ENCODE data around the gene DNAJC21. TPM values are rescaled to one million over a fixed set of nuclear protein-coding genes. Genes with fewer than 3 reads are reported as not detected.
A peak's percentile ranks its signal among the peaks of the same experiment; 100 is the strongest.

DNAJC21 gene
- total RNA-seq: 12.1 TPM

DNA sequence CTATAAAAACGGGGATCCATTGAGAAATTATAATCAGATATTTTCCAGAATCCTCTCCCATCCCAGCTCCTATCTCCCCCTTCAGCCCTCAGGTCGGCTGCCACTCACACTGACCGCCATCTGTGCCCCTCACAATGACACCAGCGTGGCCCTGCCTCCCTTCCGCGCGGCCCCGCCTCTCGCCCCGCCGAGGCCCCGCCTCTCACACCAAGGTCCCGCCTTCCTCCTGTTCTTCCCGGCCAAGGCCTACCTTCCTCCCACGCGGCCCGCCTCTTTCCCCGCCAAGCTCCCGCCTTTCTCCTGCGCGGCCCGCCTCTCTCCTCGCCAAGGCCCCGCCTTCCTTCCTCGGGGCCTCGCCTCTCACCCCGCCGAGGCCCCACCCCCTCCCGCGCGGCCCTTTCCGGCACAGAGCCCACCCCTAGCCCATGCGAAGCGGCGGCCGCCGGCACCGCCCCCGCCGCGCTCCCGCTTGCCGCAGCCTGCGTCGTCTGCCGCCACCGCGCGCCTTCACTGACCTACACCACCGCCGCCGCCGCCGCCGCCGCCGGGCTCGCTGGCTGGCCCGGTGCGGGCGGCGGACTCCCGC lies at the start of gene DNAJC21:
Gene DNAJC21 (plus strand): TSS at position 426 of the 586 bp plus-strand sequence. CDS start 261 bp downstream, outside the sequence.
- DNase-seq (ENCODE audit: low read depth in 2 of 3, low spot score in 2 of 3): peak; percentile 94 to 99 (median 98)

DNA sequence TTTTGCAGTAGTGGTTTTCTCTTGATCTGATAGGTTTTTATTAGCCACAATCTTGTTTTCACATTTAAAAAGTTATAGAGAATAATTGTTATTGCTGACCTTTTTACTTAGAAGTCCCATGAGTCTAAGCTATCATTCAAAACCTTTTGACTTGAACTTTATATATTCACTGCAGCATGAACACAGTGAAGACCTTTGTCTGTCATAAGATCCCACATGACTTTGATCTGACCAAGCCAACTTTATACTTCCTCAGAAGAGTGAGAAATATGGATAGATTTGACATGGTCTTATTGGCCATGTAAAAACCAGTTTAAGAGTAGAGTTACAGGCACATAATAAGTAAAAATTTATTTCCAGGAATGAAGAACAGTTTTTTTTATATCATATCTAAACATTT lies 48.1 kb upstream of the DNAJC21 start:
- DNase-seq (ENCODE audit: low read depth in 2 of 3, low spot score in 2 of 3): no peak

DNA sequence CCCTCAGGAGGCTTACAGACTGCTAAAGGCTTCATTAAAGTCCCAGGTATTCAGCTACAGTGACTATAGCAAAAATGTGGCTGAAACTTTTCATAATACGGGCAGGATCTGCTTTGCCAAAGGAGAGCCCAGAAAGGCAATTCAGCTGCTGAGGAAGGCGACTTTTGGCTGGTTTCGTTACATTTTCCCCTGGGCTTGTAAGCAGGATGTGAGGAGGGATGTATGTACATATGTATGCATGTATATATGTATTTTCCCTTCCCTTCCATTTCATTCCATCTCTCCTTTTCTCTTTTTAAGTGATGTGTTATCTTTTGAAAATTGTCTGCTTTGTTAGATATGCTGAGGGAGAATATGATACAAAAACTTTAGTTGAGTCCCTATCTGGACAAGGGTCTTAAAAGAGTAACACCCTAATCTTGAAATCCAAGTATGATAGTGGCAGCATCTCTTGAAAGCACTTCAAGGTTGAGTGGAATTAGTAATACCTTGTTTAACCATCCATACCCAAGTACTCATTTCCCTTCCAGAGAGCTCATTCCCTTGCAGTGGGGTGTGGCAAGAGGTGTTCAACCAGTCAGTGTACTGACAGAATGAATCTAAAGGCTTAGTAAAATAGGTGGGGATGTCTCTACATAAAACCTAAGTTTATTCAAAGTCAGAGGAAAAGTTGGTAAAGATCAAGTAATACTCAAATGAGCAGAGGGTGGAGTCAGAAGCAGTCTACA lies 42.8 kb upstream of the DNAJC21 start:
- no peak for DNase-seq (ENCODE audit: low read depth in 2 of 3, low spot score in 2 of 3)

DNA sequence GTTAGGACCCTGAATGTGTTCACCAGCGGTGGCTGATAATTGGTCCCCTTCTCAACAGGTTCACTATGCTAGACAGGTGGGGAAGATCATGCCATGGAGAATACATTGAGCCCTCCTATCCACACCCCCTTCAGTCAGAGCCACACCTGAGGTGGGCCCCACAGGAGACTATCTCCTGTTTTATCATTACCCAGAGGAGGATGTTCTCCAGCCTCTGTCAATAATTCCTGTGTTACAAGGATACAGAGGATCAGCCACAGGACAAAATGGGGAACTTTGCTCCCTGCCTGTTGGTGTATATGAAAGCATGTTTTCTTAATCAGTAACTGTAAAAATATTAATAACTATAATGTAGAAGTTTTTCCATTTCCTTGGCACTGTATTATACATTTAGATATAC lies 40.0 kb upstream of the DNAJC21 start:
- DNase-seq (ENCODE audit: low read depth in 2 of 3, low spot score in 2 of 3): no peak

DNA sequence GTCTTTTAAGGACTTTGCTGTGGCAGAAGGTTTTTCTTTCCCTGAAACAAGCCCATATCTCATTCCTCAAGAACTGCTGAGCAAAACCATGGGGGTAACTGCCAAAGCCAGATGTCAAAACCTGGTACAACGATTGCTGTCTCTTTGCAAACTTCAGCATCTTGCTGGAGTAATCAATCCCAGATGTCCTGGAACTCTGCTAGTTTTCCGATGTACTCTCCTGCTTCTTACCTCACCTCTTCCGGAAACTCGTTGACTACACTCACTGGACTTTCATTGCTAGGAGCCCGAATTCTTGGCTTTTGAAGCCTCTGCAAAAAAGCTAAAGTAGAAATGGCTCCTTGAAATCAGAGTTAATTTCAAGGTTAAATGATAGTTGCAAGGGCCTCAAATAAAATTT lies 37.4 kb upstream of the DNAJC21 start:
- DNase-seq (ENCODE audit: low read depth in 2 of 3, low spot score in 2 of 3): no peak

DNA sequence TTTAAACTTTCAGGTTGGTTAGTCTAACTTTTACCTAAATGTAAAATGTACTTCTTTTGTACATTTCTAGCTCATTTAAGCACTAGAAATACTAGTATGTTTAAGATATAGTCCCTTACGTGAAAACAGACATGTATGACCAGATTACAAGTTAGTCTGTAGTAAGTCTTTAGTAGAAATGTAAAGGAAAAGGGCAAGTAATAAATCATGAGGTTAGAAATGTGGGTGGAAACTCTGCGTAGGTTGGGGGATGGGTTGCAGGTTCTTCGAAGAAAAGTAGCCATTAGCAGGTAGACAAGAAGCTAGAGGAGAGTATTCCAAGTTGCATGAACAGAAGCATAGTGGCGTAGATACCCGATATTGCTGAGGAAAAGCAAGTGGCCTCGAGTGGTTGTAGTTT lies 36.9 kb upstream of the DNAJC21 start:
- DNase-seq (ENCODE audit: low read depth in 2 of 3, low spot score in 2 of 3): no peak

DNA sequence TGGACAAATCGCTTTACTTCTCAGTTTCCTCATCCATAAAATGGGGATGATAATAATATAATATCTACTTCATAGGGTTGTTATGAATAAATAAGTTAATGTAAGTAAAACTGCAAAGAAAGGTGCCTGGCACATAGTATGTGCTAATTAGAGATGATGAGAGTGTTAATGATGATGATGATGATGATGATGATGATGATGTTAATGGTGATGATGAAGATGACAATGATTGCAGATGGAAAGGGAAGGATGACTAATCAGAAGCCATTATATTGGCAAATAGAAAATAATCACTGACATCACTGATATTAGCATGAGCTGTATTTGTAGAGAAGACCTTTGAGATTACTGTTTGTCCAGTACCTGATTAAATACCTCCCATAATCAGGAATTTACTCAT lies 34.6 kb upstream of the DNAJC21 start:
- DNase-seq (ENCODE audit: low read depth in 2 of 3, low spot score in 2 of 3): no peak

DNA sequence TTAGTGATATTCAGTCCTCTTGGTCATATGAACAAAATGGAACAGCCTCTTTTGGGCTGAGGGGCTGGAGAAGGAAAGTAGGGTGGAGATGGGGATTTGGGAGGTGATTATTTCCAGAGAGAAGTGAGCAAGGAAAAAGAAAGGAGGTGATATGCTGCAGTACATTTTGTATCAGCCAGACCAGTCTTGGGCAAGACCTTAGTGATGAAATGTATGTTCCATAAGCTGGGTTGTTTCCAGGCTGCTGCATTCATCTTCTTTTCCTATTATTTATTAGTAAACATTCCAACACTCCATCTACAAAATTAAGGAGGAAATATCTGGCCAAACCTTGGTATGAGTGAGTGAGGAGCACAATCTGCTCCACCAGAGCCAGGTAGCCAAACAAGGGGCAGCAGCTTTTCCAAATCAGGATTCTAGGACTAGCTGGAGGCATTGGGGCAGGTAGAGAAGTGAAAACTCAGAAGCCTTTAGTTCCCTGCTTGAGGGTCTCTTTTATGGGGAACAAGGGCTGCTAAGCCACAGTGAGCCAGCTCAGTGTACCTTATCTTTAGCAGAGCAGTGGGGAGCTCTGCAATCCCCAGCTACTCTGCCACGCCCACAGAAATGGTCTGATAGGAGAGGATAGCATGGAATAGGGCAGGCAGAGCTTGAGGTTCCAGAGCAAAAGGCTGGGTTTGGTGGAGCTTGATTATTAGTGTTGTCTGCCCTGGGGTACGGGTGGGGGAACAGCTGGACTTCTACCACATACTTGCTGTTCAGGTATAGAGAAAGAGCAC lies 33.5 kb upstream of the DNAJC21 start:
- no peak for DNase-seq (ENCODE audit: low read depth in 2 of 3, low spot score in 2 of 3)

DNA sequence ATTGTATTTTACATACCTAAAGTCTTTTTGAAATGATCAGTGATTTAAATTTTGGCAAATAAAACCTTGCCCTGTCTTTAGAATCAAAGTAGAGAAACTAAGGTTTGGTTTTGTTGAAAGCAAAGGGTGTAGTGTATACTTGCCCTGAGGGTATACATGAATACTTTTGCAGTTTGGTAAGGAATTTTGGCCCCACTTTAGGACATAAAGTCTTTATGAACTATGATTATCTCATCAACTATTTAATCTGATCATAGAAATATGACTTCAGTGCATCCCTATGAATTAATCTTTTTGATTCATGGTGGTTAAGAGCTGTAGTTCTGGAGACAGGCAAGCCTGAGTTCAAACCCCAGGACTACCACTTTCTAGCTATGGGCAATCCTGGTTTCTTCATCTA lies 31.7 kb upstream of the DNAJC21 start:
- DNase-seq (ENCODE audit: low read depth in 2 of 3, low spot score in 2 of 3): no peak

DNA sequence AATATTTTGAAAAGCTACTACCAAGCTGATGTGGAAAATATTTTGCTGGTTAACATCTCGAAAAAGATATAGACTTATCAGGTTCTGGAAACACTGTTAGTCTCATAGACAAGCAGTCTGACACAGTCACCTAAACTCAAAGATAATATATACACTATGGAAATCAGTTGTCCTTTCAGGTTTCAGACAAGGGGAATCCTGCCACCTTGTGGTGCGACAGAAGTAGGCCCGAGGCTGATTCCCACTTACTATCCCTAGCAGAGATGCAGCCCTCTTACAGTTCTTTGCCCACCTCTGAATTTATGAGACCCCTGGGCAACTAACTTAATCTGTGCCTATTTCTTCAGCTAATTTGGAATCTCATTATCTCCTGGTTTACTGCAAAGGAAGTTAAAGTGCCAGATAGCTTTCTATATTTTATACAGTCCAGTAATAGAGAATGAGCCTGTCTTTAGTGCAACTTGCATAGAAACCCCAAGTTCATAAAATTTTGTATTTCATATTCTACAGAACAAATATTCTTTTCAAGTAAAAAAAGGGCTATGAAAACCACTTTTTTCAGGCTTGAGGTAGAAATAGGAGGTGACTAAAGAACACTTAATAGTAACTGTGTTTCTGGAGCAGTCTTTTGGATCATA lies 31.0 kb upstream of the DNAJC21 start:
- peak; percentile 23 to 79 (median 62) for DNase-seq (ENCODE audit: low read depth in 2 of 3, low spot score in 2 of 3)

DNA sequence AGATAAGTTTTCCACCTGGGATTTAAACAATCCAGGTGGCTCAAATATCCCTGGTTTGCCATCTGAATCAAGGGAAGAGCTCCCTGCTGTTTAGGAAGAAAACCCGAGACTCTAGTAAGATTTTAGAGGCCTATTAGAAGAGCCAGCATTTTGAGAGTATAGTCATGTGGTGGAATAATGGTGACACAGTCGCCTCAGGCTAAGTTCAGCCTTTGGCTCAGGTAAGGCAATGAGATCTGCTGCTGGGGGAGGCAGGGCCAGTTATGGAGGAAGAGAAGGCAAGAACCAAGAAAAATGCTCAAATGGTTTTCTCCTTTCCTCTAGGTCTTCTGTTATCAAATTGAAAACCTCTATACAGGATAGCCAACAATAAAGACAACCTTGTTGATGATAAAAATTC lies 30.3 kb upstream of the DNAJC21 start:
- DNase-seq (ENCODE audit: low read depth in 2 of 3, low spot score in 2 of 3): no peak

DNA sequence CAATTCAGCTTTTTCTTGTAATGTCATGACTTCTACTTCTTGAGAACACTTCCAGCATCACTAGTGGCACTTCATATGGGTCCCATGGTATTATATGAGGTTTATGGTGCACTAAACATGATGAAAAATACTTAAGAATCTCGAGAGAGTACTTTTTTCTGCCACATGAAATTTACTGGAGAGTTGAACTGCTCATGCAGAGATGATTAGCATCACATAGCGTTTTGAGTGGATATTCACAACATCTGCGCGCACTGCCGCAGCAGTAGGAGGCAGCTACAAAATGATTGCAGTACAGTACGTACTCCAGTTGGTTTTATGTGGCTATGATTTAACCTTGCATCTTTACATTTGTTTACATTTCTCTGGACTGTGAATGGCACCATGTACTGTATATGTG lies 28.7 kb upstream of the DNAJC21 start:
- DNase-seq (ENCODE audit: low read depth in 2 of 3, low spot score in 2 of 3): no peak

DNA sequence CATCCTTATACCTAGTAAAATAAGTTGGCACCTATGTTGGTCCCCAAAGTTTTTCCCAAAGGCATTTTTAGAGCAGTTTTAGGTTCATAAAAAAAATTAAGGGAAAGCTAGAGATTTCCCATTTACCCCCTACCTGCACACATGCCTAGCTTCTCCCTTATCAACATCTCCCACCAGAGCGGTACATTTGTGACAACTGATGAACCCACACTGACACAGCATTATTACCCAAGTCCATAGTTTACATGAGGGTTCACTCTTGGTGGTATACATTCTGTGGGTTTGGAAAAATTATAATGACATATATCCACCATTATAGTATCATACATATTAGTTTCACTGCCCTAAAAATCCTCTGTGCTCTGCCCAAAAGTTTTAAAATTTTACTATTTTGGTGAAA lies 26.1 kb upstream of the DNAJC21 start:
- peak in 2 of 3 donors; percentile 6 to 40 for DNase-seq (ENCODE audit: low read depth in 2 of 3, low spot score in 2 of 3)

DNA sequence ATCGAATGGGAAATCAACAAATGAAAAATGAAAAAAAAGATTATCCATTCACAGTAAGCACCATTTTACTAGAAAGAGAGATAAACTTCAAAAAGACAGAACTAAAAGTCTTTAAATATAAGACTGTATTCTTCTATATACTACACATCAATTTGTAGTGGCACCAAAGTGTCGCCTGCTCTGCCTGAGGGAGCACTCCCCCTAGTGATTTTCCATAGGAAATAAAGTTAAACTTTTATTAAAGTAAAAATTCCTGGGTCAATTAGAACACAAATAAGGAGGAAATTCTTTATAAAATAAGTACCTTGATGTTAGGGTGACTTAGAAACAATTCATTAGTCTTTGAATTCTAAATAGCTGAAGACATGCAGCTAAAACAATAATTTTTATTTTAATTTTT lies 23.8 kb upstream of the DNAJC21 start:
- no peak for DNase-seq (ENCODE audit: low read depth in 2 of 3, low spot score in 2 of 3)

DNA sequence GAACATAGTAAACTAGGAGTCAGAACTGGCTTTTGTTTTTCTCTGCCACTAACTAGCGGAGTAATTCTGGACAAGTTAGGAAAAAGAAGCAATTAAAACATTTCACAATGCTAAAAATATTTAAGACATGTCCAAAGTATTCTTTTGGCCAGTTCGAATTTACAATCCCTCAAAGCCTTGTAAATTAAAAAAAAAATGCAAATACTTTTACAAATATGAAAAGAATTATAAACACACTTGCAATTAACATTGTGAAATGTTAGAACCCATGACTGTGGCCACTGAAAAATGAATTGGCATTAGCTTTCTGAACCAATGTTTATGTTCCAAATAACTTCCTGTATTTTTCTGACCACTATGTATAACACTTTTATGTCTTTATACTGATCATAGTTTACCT lies 16.3 kb upstream of the DNAJC21 start:
- DNase-seq (ENCODE audit: low read depth in 2 of 3, low spot score in 2 of 3): no peak

DNA sequence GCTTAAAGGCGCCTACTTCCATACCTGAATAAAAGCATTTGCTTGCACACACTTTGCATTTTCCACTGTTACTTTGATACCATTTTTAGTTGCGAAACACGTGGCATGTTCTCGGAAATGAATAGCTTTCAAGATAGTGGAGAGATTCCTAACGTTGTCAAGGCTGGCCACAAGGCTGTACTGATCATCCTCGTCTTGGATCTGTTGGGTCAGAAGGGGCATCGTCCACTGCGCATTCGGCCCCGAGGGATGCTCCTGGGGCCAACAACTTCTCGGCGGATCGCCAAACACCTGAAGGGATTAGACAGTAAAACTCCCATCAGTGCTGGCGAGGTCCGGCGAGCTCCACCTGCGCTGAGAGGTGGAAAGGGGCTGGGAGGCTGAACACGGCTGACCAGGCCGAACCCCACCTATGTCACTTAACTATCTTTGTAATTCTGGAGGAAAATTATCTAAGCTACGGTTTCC lies 14.7 kb upstream of the DNAJC21 start:
- peak in 1 of 3 donors; percentile 5 for DNase-seq (ENCODE audit: low read depth in 2 of 3, low spot score in 2 of 3)

DNA sequence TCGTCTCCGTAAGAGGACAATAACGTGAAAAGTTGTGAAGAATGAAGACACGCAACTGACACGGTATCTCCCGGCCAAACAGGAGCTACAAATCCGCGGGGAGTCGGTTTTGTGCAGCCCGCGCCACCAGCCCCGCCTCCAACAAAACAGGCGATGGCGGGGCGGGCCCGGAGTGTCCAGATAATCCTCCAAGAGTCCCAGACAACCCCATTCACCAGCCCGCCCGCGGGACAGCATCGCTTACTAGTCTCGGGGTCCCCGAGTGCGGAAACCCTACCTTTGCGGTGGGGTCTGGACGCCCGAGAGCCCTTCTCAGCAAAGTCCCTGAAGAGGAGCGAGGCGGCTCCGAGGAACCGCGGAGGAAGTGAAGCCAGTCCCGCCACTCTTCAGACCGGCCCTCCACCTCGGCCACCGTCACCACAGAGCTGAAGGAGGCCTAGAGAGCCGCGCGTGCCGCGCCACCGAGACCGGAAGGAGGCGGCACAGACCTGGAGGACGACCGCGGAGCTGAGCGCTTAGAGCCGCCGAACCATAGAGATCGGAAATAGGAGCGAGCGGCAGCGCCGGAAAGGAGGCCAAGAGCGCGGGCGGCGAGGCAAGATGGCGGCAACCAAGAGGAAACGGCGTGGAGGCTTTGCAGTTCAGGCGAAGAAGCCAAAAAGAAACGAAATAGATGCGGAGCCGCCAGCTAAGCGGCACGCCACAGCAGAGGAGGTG lies 14.1 kb upstream of the DNAJC21 start, which contains the start of the genes BRIX1 and RAD1:
Gene BRIX1 (plus strand): TSS at position 573 of the 717 bp plus-strand sequence. CDS start 28 bp downstream, at position 601.
Gene RAD1 (minus strand): TSS at position 366 of the 717 bp plus-strand sequence. CDS start 612 bp downstream, outside the sequence.
- DNase-seq (ENCODE audit: low read depth in 2 of 3, low spot score in 2 of 3): peak; percentile 89 to 98 (median 98)

DNA sequence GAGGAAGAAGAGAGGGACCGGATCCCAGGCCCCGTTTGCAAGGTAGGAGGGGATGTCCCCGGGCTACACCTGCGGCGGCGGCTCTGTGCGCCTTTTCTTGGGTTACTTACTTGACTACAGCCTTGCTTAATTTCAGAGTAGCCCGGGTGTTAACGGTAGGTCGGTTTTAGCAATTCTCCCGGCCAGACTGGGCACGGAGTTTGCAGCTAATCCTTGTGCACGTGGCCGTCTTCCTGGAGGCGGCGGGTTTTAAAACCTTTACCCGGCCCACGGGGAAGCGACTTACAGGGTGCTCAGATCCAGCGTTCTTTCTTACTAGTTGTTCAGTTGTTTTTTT lies 13.5 kb upstream of the DNAJC21 start:
- DNase-seq (ENCODE audit: low read depth in 2 of 3, low spot score in 2 of 3): no peak

DNA sequence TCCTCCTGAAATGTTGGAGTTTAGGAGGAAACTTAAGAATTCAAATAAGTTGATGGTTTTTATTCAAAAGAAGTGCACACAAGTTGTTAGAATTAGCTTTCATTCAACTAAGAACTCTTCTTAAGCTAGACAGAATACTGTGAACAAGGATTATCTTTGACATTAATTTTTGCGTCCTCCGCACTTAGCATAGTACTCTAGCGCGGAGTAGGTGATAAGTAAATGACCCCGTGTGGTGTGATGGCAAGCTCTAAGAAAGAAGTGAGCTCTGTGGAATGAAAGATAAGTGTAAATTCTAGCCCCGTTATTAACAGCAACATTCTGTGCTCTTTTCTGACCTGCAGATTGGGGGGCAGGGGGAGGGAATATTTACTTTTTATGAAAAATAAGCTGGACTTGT lies 12.8 kb upstream of the DNAJC21 start:
- DNase-seq (ENCODE audit: low read depth in 2 of 3, low spot score in 2 of 3): no peak

DNA sequence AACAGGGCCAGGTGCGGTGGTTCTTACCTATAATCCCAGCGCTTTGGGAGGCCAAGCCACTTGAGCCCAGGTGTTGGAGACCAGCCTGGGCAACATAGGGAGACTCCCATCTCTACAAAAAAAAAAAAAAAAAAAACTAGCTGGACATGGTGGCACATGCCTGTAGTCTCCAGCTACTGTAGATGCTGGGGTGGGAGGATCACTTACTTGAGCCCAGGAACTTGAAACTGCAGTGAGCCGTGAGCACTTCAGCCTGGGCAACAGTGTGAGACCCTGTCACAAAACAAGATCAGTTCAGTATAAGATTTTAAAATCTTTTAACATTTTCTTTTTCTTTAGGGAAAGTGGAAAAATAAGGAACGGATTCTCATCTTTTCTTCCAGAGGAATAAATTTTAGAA lies 11.3 kb upstream of the DNAJC21 start:
- DNase-seq (ENCODE audit: low read depth in 2 of 3, low spot score in 2 of 3): no peak
